ENCODE measurements around the gene PSMA1.

DNA sequence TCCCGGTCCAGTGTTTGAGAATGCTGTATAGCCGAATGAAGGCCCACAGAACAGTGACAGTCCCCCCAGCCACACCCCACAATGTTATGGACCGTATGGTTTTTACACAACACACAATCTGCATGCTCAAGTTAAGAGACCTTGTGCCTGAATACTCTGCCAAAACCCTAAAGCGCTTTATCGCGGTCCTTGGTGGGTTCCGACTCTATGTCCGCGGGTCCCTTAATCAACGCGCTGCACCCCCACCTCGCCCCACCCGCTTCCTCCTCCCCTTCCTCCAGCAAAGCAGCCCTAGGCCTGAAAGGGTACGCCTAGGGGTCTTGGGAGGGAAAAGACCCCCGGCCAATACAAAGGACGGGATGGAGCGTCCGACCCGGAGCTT, 21.0 kb downstream of the PSMA1 start:
- TF ChIP-seq, protein P1, sequence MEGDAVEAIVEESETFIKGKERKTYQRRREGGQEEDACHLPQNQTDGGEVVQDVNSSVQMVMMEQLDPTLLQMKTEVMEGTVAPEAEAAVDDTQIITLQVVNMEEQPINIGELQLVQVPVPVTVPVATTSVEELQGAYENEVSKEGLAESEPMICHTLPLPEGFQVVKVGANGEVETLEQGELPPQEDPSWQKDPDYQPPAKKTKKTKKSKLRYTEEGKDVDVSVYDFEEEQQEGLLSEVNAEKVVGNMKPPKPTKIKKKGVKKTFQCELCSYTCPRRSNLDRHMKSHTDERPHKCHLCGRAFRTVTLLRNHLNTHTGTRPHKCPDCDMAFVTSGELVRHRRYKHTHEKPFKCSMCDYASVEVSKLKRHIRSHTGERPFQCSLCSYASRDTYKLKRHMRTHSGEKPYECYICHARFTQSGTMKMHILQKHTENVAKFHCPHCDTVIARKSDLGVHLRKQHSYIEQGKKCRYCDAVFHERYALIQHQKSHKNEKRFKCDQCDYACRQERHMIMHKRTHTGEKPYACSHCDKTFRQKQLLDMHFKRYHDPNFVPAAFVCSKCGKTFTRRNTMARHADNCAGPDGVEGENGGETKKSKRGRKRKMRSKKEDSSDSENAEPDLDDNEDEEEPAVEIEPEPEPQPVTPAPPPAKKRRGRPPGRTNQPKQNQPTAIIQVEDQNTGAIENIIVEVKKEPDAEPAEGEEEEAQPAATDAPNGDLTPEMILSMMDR (IDR thresholded peaks at IDR 0.05), result no peak
- no peak for TF ChIP-seq POLR2A (IDR thresholded peaks at IDR 0.05)

Data from right lobe of liver (tissue), 4 donors.